ENCODE measurements around the gene KCNK16.
A peak's percentile ranks its signal among the peaks of the same experiment; 100 is the strongest.

KCNK16 gene

GRCh38 chr6:39357998-39358686, 35.6 kb upstream of the KCNK16 start:
- ChIA-PET POLR2A (no interaction called here), CTCF (interaction anchor here (1.4 to 8.2 kb wide), 2 partner anchors 10 to 535 kb away, joined by 5 to 40 read pairs; no protein-coding TSS in a partner anchor)
- no peak for TF ChIP-seq CTCF (IDR thresholded peaks at IDR 0.05; ENCODE audit: insufficient read depth, low read length, missing control alignments)
- DNase-seq (ENCODE audit: low read depth, low spot score): no peak
- no peak overlapping the region for H3K4me3 ChIP-seq (ENCODE audit: low read depth, low read length)

- POLR2A ChIA-PET: no interaction called here
- TF ChIP-seq CTCF (IDR thresholded peaks at IDR 0.05; ENCODE audit: insufficient read depth, low read length, missing control alignments): no peak
- H3K4me3 ChIP-seq (ENCODE audit: low read depth, low read length): no peak overlapping the region
- no peak for DNase-seq (ENCODE audit: low read depth, low spot score)
- CTCF ChIA-PET: interaction anchor here (0.5 to 1.3 kb wide), 2 partner anchors 8 to 971 kb away, joined by 4 to 8 read pairs; no protein-coding TSS in a partner anchor
Measured at GRCh38 chr6:39353698-39354315, 31.3 kb upstream of the KCNK16 start.

- no peak for DNase-seq (ENCODE audit: low read depth, low spot score)
- no peak overlapping the region for H3K4me3 ChIP-seq (ENCODE audit: low read depth, low read length)
- CTCF ChIA-PET: interaction anchor here (0.8 to 5.7 kb wide), 4 partner anchors 9 to 542 kb away, joined by 3 to 40 read pairs (median 5); no protein-coding TSS in a partner anchor
- POLR2A ChIA-PET: no interaction called here
- no peak for TF ChIP-seq CTCF (IDR thresholded peaks at IDR 0.05; ENCODE audit: insufficient read depth, low read length, missing control alignments)
Measured at GRCh38 chr6:39350723-39351505, 28.4 kb upstream of the KCNK16 start.

GRCh38 chr6:39348740-39349139, 26.2 kb upstream of the KCNK16 start:
- no peak for DNase-seq (ENCODE audit: low read depth, low spot score)
- no peak overlapping the region for H3K4me3 ChIP-seq (ENCODE audit: low read depth, low read length)
- no peak for TF ChIP-seq CTCF (IDR thresholded peaks at IDR 0.05; ENCODE audit: insufficient read depth, low read length, missing control alignments)
- ChIA-PET POLR2A (no interaction called here), CTCF (interaction anchor here (1.0 to 5.7 kb wide), 3 partner anchors 12 to 960 kb away, joined by 4 to 40 read pairs (median 7); no protein-coding TSS in a partner anchor)

GRCh38 chr6:39347906-39348585, 25.5 kb upstream of the KCNK16 start:
- no peak for DNase-seq (ENCODE audit: low read depth, low spot score)
- H3K4me3 ChIP-seq (ENCODE audit: low read depth, low read length): no peak overlapping the region
- peak; percentile 84 for TF ChIP-seq CTCF (IDR thresholded peaks at IDR 0.05; ENCODE audit: insufficient read depth, low read length, missing control alignments)
- POLR2A ChIA-PET: no interaction called here
- CTCF ChIA-PET: interaction anchor here (0.9 to 5.7 kb wide), 4 partner anchors 12 to 961 kb away, joined by 4 to 40 read pairs (median 6); no protein-coding TSS in a partner anchor

Data from AG04449 (cell line).